GM19467 (cell line): Measurements from ENCODE around the gene CACNG7.

Experiments
- ATAC-seq: cut with Tn5 transposase; IDR thresholded peaks from one replicate; pipeline ENCODE4 v1.9.1; 2021; ENCODE audit warnings: mild to moderate bottlenecking, moderate library complexity; ENCODE audit not compliant: unreplicated experiment

The CACNG7 gene

GRCh38 chr19:53951436-53951835, 42.4 kb downstream of the CACNG7 start:
- ATAC-seq = no peak

- ATAC-seq = no peak
These were observed 42.9 kb downstream of the CACNG7 start for GRCh38 chr19:53951947-53952346.

GRCh38 chr19:53953383-53953782, 44.3 kb downstream of the CACNG7 start:
- ATAC-seq = no peak

GRCh38 chr19:53957448-53958167, 48.5 kb downstream of the CACNG7 start:
- no peak for ATAC-seq

GRCh38 chr19:53958168-53958571, 49.1 kb downstream of the CACNG7 start:
- no peak for ATAC-seq

GRCh38 chr19:53958823-53959757, 50.0 kb downstream of the CACNG7 start:
- ATAC-seq = no peak

- no peak for ATAC-seq
These were observed 51.1 kb downstream of the CACNG7 start for GRCh38 chr19:53960187-53960586.

GRCh38 chr19:53960886-53961285, 51.8 kb downstream of the CACNG7 start:
- ATAC-seq = no peak

- ATAC-seq = no peak
These were observed 52.7 kb downstream of the CACNG7 start for GRCh38 chr19:53961523-53962356.

GRCh38 chr19:53962887-53963431, 53.9 kb downstream of the CACNG7 start, which contains the start of gene CACNG8:
TSS of gene CACNG8 (plus strand) at chr19:53962937.
- ATAC-seq = no peak

- no peak for ATAC-seq
These were observed 56.0 kb downstream of the CACNG7 start for GRCh38 chr19:53965091-53965490.

GRCh38 chr19:53966931-53967330, 57.9 kb downstream of the CACNG7 start:
- no peak for ATAC-seq

GRCh38 chr19:53969366-53969765, 60.3 kb downstream of the CACNG7 start:
- ATAC-seq = no peak

- ATAC-seq = no peak
These were observed 62.6 kb downstream of the CACNG7 start for GRCh38 chr19:53971673-53972072.

- no peak for ATAC-seq
These were observed 68.4 kb downstream of the CACNG7 start for GRCh38 chr19:53977429-53977990.

GRCh38 chr19:53977991-53978731, 69.1 kb downstream of the CACNG7 start:
- ATAC-seq = no peak

GRCh38 chr19:53978975-53979801, 70.1 kb downstream of the CACNG7 start:
- no peak for ATAC-seq

- no peak for ATAC-seq
These were observed 71.7 kb downstream of the CACNG7 start for GRCh38 chr19:53980539-53981375.
